HepG2 (cell line): ENCODE data around the gene ERCC4. TPM values are rescaled to one million over a fixed set of nuclear protein-coding genes. Genes with fewer than 3 reads are reported as not detected.

Experiments
- HDAC6 ChIP-seq: fragments of 200-600 bp; sonication (generic); IDR thresholded peaks from 2 replicates; pipeline ENCODE4 v1.7.0; 2017; ENCODE audit warnings: mild to moderate bottlenecking, antibody characterized with exemption, low read length, low read depth
- MTF1 ChIP-seq: sonication (generic); formaldehyde crosslinking; IDR thresholded peaks from 2 replicates; pipeline ENCODE4 v1.5.0; 2020; ENCODE audit warnings: missing genetic modification reagents
- NONO ChIP-seq, 2 experiments: fragments of 450-650 bp in 1 of 2; sonication (generic) in 1 of 2; formaldehyde crosslinking in 1 of 2; IDR thresholded peaks in 1 of 2; conservative IDR thresholded peaks in 1 of 2; 2 replicates each; pipeline versions ENCODE4 v1.6.1 to v1.8.0; 2017 to 2022; ENCODE audit warnings: mild to moderate bottlenecking in 1 of 2, missing genetic modification reagents in 1 of 2, moderate library complexity in 1 of 2
- NPAS2 ChIP-seq: sonication (generic); formaldehyde crosslinking; IDR thresholded peaks from 2 replicates; pipeline ENCODE4 v1.8.0; 2022; ENCODE audit warnings: mild to moderate bottlenecking, missing genetic modification reagents, borderline replicate concordance
- RARA ChIP-seq: IDR thresholded peaks from 2 replicates; pipeline ENCODE4 v1.6.1; 2016; ENCODE audit warnings: missing genetic modification reagents, missing compliant biosample characterization
- SALL2 ChIP-seq: sonication (generic); formaldehyde crosslinking; IDR thresholded peaks from 2 replicates; pipeline ENCODE4 v1.8.1; 2023; ENCODE audit warnings: mild to moderate bottlenecking, missing genetic modification reagents, inconsistent platforms
- TAF1 ChIP-seq: sonication (generic); formaldehyde crosslinking; IDR thresholded peaks from 2 replicates; pipeline ENCODE4 v1.4.0; 2020; ENCODE audit warnings: missing genetic modification reagents
- TCF12 ChIP-seq, 2 experiments: fragments of 450-650 bp in 1 of 2; sonication (generic) in 1 of 2; formaldehyde crosslinking in 1 of 2; IDR thresholded peaks; 2 replicates each; pipeline versions ENCODE4 v1.6.1 to v1.8.0; 2017 to 2022; ENCODE audit warnings: antibody characterized with exemption in 1 of 2, mild to moderate bottlenecking in 1 of 2, missing genetic modification reagents in 1 of 2, moderate library complexity in 1 of 2
- TEAD2 ChIP-seq: sonication (generic); formaldehyde crosslinking; IDR thresholded peaks from 2 replicates; pipeline ENCODE4 v1.9.0; 2021; ENCODE audit warnings: missing genetic modification reagents
- YEATS4 ChIP-seq: sonication (generic); formaldehyde crosslinking; IDR thresholded peaks from 2 replicates; pipeline ENCODE4 v1.4.0; 2020; ENCODE audit warnings: missing genetic modification reagents, borderline replicate concordance
- ZFP90 ChIP-seq: sonication (generic); formaldehyde crosslinking; IDR thresholded peaks from 2 replicates; pipeline ENCODE4 v1.8.0; 2022; ENCODE audit warnings: missing genetic modification reagents, mild to moderate bottlenecking, inconsistent platforms, borderline replicate concordance
- ZNF224 ChIP-seq: sonication (generic); formaldehyde crosslinking; IDR thresholded peaks from 2 replicates; pipeline ENCODE4 v1.5.0; 2020; ENCODE audit warnings: mild to moderate bottlenecking, missing genetic modification reagents
- ZNF431 ChIP-seq: sonication (generic); formaldehyde crosslinking; IDR thresholded peaks from 2 replicates; pipeline ENCODE4 v1.9.0; 2022; ENCODE audit warnings: missing genetic modification reagents, low read depth, mild to moderate bottlenecking, borderline replicate concordance
- ZNF446 ChIP-seq: sonication (generic); formaldehyde crosslinking; IDR thresholded peaks from 2 replicates; pipeline ENCODE4 v1.5.0; 2020; ENCODE audit warnings: mild to moderate bottlenecking, missing genetic modification reagents
- ZNF484 ChIP-seq: sonication (generic); formaldehyde crosslinking; IDR thresholded peaks from 2 replicates; pipeline ENCODE4 v1.5.1; 2020; ENCODE audit warnings: mild to moderate bottlenecking, low read depth, missing genetic modification reagents, borderline replicate concordance
- polyA plus RNA-seq, 8 experiments: library from polyadenylated mRNA; depleted of rRNA in 3 of 8; stranded (reverse) in 7 of 8; unstranded in 1 of 8; fragments of >200 nt; fragmentation: Illumina TruSeq in 4 of 8; extraction: Trizol in 4 of 8; gene quantifications; 2 replicates each; pipeline versions ENCODE4 v1.2.1 to v1.2.3, GENCODE V29; 2011 to 2016; ENCODE audit warnings: low read depth in 4 of 8, missing spikeins in 1 of 8, mixed read lengths in 1 of 8; ENCODE audit not compliant: insufficient read depth in 1 of 8
- total RNA-seq, 5 experiments: library from RNA; depleted of rRNA; stranded (reverse); fragments of >200 nt; fragmentation: Illumina TruSeq; extraction: Trizol; gene quantifications; 2 replicates each; pipeline ENCODE4 v1.2.3, GENCODE V29; 2016; ENCODE audit warnings: low read depth in 1 of 5
- TF ChIP-seq, protein P1 (sequence below): sonication (generic); formaldehyde crosslinking; IDR thresholded peaks from 2 replicates; pipeline ENCODE4 v1.9.0; 2021; ENCODE audit warnings: missing genetic modification reagents, mild to moderate bottlenecking, borderline replicate concordance
- TF ChIP-seq, protein P2 (sequence below): sonication (generic); formaldehyde crosslinking; IDR thresholded peaks from 2 replicates; pipeline ENCODE4 v1.4.0; 2020; ENCODE audit warnings: missing genetic modification reagents
- TF ChIP-seq, protein P3 (sequence below): sonication (generic); formaldehyde crosslinking; IDR thresholded peaks from 2 replicates; pipeline ENCODE4 v1.4.0; 2020; ENCODE audit warnings: missing genetic modification reagents, mild to moderate bottlenecking, borderline replicate concordance
- TF ChIP-seq, protein P4 (sequence below): sonication (generic); formaldehyde crosslinking; conservative IDR thresholded peaks from 2 replicates; pipeline ENCODE4 v1.4.0; 2020; ENCODE audit warnings: missing genetic modification reagents
- TF ChIP-seq, protein P5 (sequence below): sonication (generic); formaldehyde crosslinking; conservative IDR thresholded peaks from 2 replicates; pipeline ENCODE4 v1.8.0; 2022; ENCODE audit warnings: mild to moderate bottlenecking, moderate library complexity, missing genetic modification reagents

ERCC4 gene
- total and polyA plus RNA-seq, 2 of the 13 experiments (the other 11 are each of a cell fraction or from before 2014, with no cell fraction given), result 5.4 to 15.2 TPM

DNA sequence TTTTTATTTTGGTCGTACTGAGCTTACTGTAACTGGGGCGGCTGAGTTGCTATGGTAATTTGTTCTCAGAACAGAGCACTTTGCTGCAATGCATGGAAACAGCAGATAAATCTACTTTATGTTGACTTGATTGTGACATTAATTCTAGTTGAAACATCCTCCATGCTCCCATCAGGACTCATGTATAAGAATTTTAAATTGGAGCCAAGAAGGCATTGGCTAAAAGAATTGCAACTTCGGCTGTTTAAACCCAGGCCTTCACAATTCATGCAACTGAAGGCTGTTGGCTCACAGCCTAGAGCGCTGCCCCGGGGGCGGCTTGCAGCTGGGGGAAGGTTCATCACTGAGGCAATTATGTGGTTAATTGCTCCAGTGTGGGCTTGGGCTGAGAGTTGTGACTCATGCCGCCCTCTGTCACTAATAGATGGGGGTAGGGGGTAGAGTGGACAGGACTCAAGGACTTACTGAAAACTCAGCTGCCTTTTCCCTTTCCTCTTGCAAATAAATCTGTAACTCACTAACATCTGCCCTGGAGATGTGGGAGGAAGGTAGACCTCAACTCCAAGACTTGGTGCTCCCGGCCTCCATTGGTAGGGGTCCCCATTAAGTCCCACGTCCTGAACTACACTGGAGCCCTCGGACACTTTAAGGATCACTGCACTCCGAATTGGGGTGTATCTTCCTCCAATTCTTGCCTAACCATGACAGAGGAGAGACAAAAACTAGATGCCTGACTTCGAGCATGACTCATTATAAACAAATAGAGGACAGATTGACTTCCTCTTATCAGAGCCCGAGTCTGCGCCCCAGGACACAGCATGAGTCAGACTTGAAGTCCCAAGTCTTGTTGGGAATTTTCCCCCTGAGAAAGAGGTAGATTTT lies 37.5 kb downstream of the ERCC4 start (continued):
- TF ChIP-seq, protein P1, sequence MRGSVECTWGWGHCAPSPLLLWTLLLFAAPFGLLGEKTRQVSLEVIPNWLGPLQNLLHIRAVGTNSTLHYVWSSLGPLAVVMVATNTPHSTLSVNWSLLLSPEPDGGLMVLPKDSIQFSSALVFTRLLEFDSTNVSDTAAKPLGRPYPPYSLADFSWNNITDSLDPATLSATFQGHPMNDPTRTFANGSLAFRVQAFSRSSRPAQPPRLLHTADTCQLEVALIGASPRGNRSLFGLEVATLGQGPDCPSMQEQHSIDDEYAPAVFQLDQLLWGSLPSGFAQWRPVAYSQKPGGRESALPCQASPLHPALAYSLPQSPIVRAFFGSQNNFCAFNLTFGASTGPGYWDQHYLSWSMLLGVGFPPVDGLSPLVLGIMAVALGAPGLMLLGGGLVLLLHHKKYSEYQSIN, result no peak
- TF ChIP-seq HDAC6 (no peak), TCF12 (IDR thresholded peaks at IDR 0.05) (no peak), TCF12 (CRISPR knock-in tag; IDR thresholded peaks at IDR 0.05) (no peak), ZFP90 (CRISPR knock-in tag) (0 out of 2 replicates have a peak, but pooled peaks have one; percentile 52), TAF1 (no peak), TEAD2 (CRISPR knock-in tag) (no peak), ZNF484 (no peak), SALL2 (CRISPR knock-in tag) (0 out of 2 replicates have a peak, but pooled peaks have one; percentile 37), NPAS2 (no peak), NONO (IDR thresholded peaks at IDR 0.05) (no peak), NONO (CRISPR knock-in tag; conservative IDR thresholded peaks at IDR 0.05) (no peak), ZNF224 (CRISPR knock-in tag) (no peak; the same call in 1 of the 2 replicates), ZNF431 (CRISPR knock-in tag) (no peak), RARA (CRISPR knock-in tag) (peak; percentile 4; the same call in 1 of the 2 replicates), MTF1 (CRISPR knock-in tag) (no peak), YEATS4 (CRISPR knock-in tag) (no peak), ZNF446 (CRISPR knock-in tag) (no peak)
- TF ChIP-seq, protein P2, sequence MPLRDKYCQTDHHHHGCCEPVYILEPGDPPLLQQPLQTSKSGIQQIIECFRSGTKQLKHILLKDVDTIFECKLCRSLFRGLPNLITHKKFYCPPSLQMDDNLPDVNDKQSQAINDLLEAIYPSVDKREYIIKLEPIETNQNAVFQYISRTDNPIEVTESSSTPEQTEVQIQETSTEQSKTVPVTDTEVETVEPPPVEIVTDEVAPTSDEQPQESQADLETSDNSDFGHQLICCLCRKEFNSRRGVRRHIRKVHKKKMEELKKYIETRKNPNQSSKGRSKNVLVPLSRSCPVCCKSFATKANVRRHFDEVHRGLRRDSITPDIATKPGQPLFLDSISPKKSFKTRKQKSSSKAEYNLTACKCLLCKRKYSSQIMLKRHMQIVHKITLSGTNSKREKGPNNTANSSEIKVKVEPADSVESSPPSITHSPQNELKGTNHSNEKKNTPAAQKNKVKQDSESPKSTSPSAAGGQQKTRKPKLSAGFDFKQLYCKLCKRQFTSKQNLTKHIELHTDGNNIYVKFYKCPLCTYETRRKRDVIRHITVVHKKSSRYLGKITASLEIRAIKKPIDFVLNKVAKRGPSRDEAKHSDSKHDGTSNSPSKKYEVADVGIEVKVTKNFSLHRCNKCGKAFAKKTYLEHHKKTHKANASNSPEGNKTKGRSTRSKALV, result 0 out of 2 replicates have a peak, but pooled peaks have one; percentile 45
- TF ChIP-seq, protein P3, sequence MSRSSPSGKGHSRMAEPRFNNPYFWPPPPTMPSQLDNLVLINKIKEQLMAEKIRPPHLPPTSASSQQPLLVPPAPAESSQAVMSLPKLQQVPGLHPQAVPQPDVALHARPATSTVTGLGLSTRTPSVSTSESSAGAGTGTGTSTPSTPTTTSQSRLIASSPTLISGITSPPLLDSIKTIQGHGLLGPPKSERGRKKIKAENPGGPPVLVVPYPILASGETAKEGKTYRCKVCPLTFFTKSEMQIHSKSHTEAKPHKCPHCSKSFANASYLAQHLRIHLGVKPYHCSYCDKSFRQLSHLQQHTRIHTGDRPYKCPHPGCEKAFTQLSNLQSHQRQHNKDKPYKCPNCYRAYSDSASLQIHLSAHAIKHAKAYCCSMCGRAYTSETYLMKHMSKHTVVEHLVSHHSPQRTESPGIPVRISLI (CRISPR knock-in tag), result no peak
- TF ChIP-seq, protein P4, sequence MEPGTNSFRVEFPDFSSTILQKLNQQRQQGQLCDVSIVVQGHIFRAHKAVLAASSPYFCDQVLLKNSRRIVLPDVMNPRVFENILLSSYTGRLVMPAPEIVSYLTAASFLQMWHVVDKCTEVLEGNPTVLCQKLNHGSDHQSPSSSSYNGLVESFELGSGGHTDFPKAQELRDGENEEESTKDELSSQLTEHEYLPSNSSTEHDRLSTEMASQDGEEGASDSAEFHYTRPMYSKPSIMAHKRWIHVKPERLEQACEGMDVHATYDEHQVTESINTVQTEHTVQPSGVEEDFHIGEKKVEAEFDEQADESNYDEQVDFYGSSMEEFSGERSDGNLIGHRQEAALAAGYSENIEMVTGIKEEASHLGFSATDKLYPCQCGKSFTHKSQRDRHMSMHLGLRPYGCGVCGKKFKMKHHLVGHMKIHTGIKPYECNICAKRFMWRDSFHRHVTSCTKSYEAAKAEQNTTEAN (CRISPR knock-in tag), result no peak
- TF ChIP-seq, protein P5, sequence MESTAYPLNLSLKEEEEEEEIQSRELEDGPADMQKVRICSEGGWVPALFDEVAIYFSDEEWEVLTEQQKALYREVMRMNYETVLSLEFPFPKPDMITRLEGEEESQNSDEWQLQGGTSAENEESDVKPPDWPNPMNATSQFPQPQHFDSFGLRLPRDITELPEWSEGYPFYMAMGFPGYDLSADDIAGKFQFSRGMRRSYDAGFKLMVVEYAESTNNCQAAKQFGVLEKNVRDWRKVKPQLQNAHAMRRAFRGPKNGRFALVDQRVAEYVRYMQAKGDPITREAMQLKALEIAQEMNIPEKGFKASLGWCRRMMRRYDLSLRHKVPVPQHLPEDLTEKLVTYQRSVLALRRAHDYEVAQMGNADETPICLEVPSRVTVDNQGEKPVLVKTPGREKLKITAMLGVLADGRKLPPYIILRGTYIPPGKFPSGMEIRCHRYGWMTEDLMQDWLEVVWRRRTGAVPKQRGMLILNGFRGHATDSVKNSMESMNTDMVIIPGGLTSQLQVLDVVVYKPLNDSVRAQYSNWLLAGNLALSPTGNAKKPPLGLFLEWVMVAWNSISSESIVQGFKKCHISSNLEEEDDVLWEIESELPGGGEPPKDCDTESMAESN, result no peak
